Measurements from ENCODE around the gene GAP43.

GRCh38 chr3:115702598-115702997, 79.3 kb downstream of the GAP43 start:
- TF ChIP-seq, protein P1, sequence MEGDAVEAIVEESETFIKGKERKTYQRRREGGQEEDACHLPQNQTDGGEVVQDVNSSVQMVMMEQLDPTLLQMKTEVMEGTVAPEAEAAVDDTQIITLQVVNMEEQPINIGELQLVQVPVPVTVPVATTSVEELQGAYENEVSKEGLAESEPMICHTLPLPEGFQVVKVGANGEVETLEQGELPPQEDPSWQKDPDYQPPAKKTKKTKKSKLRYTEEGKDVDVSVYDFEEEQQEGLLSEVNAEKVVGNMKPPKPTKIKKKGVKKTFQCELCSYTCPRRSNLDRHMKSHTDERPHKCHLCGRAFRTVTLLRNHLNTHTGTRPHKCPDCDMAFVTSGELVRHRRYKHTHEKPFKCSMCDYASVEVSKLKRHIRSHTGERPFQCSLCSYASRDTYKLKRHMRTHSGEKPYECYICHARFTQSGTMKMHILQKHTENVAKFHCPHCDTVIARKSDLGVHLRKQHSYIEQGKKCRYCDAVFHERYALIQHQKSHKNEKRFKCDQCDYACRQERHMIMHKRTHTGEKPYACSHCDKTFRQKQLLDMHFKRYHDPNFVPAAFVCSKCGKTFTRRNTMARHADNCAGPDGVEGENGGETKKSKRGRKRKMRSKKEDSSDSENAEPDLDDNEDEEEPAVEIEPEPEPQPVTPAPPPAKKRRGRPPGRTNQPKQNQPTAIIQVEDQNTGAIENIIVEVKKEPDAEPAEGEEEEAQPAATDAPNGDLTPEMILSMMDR (IDR thresholded peaks at IDR 0.05; ENCODE audit: low read depth, low read length, poor library complexity, severe bottlenecking), result no peak
- TF ChIP-seq EZH2phosphoT487 (IDR thresholded peaks at IDR 0.05; ENCODE audit: borderline replicate concordance, low read length), result no peak
